Measurements from ENCODE around the gene B4GALNT1.
"Not testable (repeated sequence)": the region's sequence is repeated elsewhere in the genome, so short reads cannot be mapped to it uniquely, and the experiment has no call there.

Gene B4GALNT1

GRCh38 chr12:57620936-57621496, 12.0 kb downstream of the B4GALNT1 start:
- no peak for DNase-seq (ENCODE audit: low read depth, low spot score)

GRCh38 chr12:57620245-57620935, 12.6 kb downstream of the B4GALNT1 start:
- no peak for DNase-seq (ENCODE audit: low read depth, low spot score)

GRCh38 chr12:57619434-57620244, 13.4 kb downstream of the B4GALNT1 start:
- DNase-seq (ENCODE audit: low read depth, low spot score): no peak

- DNase-seq (ENCODE audit: low read depth, low spot score): no peak
These were observed 14.0 kb downstream of the B4GALNT1 start for GRCh38 chr12:57618966-57619433.

- DNase-seq (ENCODE audit: low read depth, low spot score): not testable (repeated sequence)
These were observed 14.6 kb downstream of the B4GALNT1 start for GRCh38 chr12:57618431-57618830.

GRCh38 chr12:57617942-57618341, 15.1 kb downstream of the B4GALNT1 start:
- DNase-seq (ENCODE audit: low read depth, low spot score): no peak

- DNase-seq (ENCODE audit: low read depth, low spot score): no peak
These were observed 16.5 kb downstream of the B4GALNT1 start for GRCh38 chr12:57616383-57617101.

- no peak for DNase-seq (ENCODE audit: low read depth, low spot score)
These were observed 17.4 kb downstream of the B4GALNT1 start for GRCh38 chr12:57615637-57616036.

GRCh38 chr12:57614948-57615500, 18.0 kb downstream of the B4GALNT1 start:
- no peak for DNase-seq (ENCODE audit: low read depth, low spot score)

GRCh38 chr12:57614178-57614947, 18.6 kb downstream of the B4GALNT1 start:
- no peak for DNase-seq (ENCODE audit: low read depth, low spot score)

- no peak for DNase-seq (ENCODE audit: low read depth, low spot score)
These were observed 19.4 kb downstream of the B4GALNT1 start for GRCh38 chr12:57613427-57614109.

- DNase-seq (ENCODE audit: low read depth, low spot score): no peak
These were observed 20.1 kb downstream of the B4GALNT1 start for GRCh38 chr12:57612711-57613426.

GRCh38 chr12:57611827-57612710, 20.9 kb downstream of the B4GALNT1 start:
- DNase-seq (ENCODE audit: low read depth, low spot score): no peak

GRCh38 chr12:57611108-57611826, 21.7 kb downstream of the B4GALNT1 start, which contains the start of gene ARHGEF25:
Gene ARHGEF25 (plus strand): TSS chr12:57611435. CDS start chr12:57611895, 460 bp downstream.
- DNase-seq (ENCODE audit: low read depth, low spot score): no peak

- no peak for DNase-seq (ENCODE audit: low read depth, low spot score)
These were observed 22.4 kb downstream of the B4GALNT1 start for GRCh38 chr12:57610554-57611107.

GRCh38 chr12:57609781-57610553, 23.0 kb downstream of the B4GALNT1 start:
- no peak for DNase-seq (ENCODE audit: low read depth, low spot score)

All from iPS DF 19.7 (cell line).